Osteocyte (in vitro differentiated cells): ENCODE results near the gene SLC6A6. TPM values are rescaled to one million over a fixed set of nuclear protein-coding genes. Genes with fewer than 3 reads are reported as not detected.

Source experiments
- DNase-seq: peaks from one replicate; pipeline ENCODE4 v3.0.0; 2021; ENCODE audit warnings: mixed read lengths; ENCODE audit not compliant: unreplicated experiment; ENCODE audit errors: extremely low spot score
- H3K27ac Mint-ChIP-seq: one replicate; pipeline ENCODE4 v1.8.0; 2021; ENCODE audit warnings: mild to moderate bottlenecking, mixed read lengths; ENCODE audit not compliant: unreplicated experiment
- H3K27me3 Mint-ChIP-seq: one replicate; pipeline ENCODE4 v1.8.0; 2021; ENCODE audit warnings: mixed read lengths; ENCODE audit not compliant: unreplicated experiment
- H3K36me3 Mint-ChIP-seq: one replicate; pipeline ENCODE4 v1.8.0; 2021; ENCODE audit warnings: mixed read lengths; ENCODE audit not compliant: unreplicated experiment
- H3K4me1 Mint-ChIP-seq: one replicate; pipeline ENCODE4 v1.8.0; 2021; ENCODE audit warnings: mixed read lengths; ENCODE audit not compliant: unreplicated experiment
- H3K4me3 Mint-ChIP-seq: one replicate; pipeline ENCODE4 v1.8.0; 2021; ENCODE audit warnings: mild to moderate bottlenecking, moderate library complexity, mixed read lengths; ENCODE audit not compliant: unreplicated experiment
- H3K9me3 Mint-ChIP-seq: one replicate; pipeline ENCODE4 v1.8.0; 2021; ENCODE audit warnings: mixed read lengths; ENCODE audit not compliant: unreplicated experiment
- CTCF ChIP-seq: fragments of 200-600 bp; sonication (generic); IDR thresholded peaks from 2 replicates; pipeline ENCODE4 v1.5.0; 2021; ENCODE audit warnings: antibody characterized with exemption, mild to moderate bottlenecking, moderate library complexity
- total RNA-seq: library from RNA; stranded (reverse); gene quantifications from 2 replicates; pipeline ENCODE4 v1.2.1, GENCODE V29; 2021

The SLC6A6 gene
- total RNA-seq, 1 donor from 2014 or later, result 41.9 TPM

- Mint-ChIP-seq H3K27me3 (peaks cover 5% of the 10 kb centered on the region), H3K36me3 (no peaks in the 10 kb centered on the region), H3K27ac (no peak overlapping the region), H3K9me3 (no peaks in the 10 kb centered on the region), H3K4me1 (no peaks in the 10 kb centered on the region), H3K4me3 (no peak overlapping the region)
- no peak for TF ChIP-seq CTCF
- no peak for DNase-seq
Measured at GRCh38 chr3:14520149-14520548, 117.7 kb downstream of the SLC6A6 start.

- no peaks in the 10 kb centered on the region for H3K9me3 Mint-ChIP-seq
- H3K4me1 Mint-ChIP-seq, result peaks cover 4% of the 10 kb centered on the region
- no peak for TF ChIP-seq CTCF
- H3K27me3 Mint-ChIP-seq, result peaks cover 5% of the 10 kb centered on the region
- no peak overlapping the region for H3K27ac Mint-ChIP-seq
- no peak for DNase-seq
- no peaks in the 10 kb centered on the region for H3K36me3 Mint-ChIP-seq
- H3K4me3 Mint-ChIP-seq, result no peak overlapping the region
Measured at GRCh38 chr3:14520967-14521366, 118.6 kb downstream of the SLC6A6 start.

GRCh38 chr3:14521611-14522010 is 119.2 kb downstream of the SLC6A6 start:
- TF ChIP-seq CTCF, result no peak
- no peaks in the 10 kb centered on the region for H3K36me3 Mint-ChIP-seq
- no peak for DNase-seq
- no peaks in the 10 kb centered on the region for H3K9me3 Mint-ChIP-seq
- H3K4me3 Mint-ChIP-seq, result no peak overlapping the region
- H3K27ac Mint-ChIP-seq, result no peak overlapping the region
- H3K27me3 Mint-ChIP-seq, result peaks cover 7% of the 10 kb centered on the region
- peaks cover 10% of the 10 kb centered on the region for H3K4me1 Mint-ChIP-seq

GRCh38 chr3:14522129-14522691 is 119.8 kb downstream of the SLC6A6 start:
- Mint-ChIP-seq H3K4me1 (peaks cover 10% of the 10 kb centered on the region), H3K9me3 (no peaks in the 10 kb centered on the region), H3K27me3 (peaks cover 13% of the 10 kb centered on the region), H3K36me3 (no peaks in the 10 kb centered on the region), H3K27ac (no peak overlapping the region), H3K4me3 (no peak overlapping the region)
- DNase-seq, result no peak
- no peak for TF ChIP-seq CTCF

GRCh38 chr3:14522768-14523167 is 120.4 kb downstream of the SLC6A6 start:
- no peak overlapping the region for H3K27ac Mint-ChIP-seq
- DNase-seq, result no peak
- no peak for TF ChIP-seq CTCF
- peaks cover 13% of the 10 kb centered on the region for H3K27me3 Mint-ChIP-seq
- H3K4me3 Mint-ChIP-seq, result no peak overlapping the region
- H3K9me3 Mint-ChIP-seq, result no peaks in the 10 kb centered on the region
- H3K36me3 Mint-ChIP-seq, result no peaks in the 10 kb centered on the region
- peaks cover 10% of the 10 kb centered on the region for H3K4me1 Mint-ChIP-seq
